Activated T-cell treated with anti-CD3 and anti-CD28 coated beads for 24 hours (primary cell): ENCODE measurements around the gene SPATA3.

ENCODE experiments used
- DNase-seq: peaks from one replicate; pipeline ENCODE4 v3.0.0-alpha.2; 2020; ENCODE audit warnings: low read depth

The SPATA3 gene

GRCh38 chr2:230968921-230969658 lies 26.8 kb upstream of the SPATA3 start:
- no peak for DNase-seq

GRCh38 chr2:230969659-230970015 lies 26.3 kb upstream of the SPATA3 start:
- DNase-seq, result no peak

- DNase-seq, result no peak
These were observed 23.9 kb upstream of the SPATA3 start for GRCh38 chr2:230972046-230972445.

GRCh38 chr2:230974096-230974913 lies 21.6 kb upstream of the SPATA3 start:
- peak; percentile 65 for DNase-seq

GRCh38 chr2:230975927-230976326 lies 20.0 kb upstream of the SPATA3 start:
- no peak for DNase-seq

- DNase-seq, result no peak
These were observed 19.2 kb upstream of the SPATA3 start for GRCh38 chr2:230976671-230977171.

- no peak for DNase-seq
These were observed 15.5 kb upstream of the SPATA3 start for GRCh38 chr2:230980468-230980867.

- DNase-seq, result no peak
These were observed 14.2 kb upstream of the SPATA3 start for GRCh38 chr2:230981704-230982103.

- no peak for DNase-seq
These were observed 13.8 kb upstream of the SPATA3 start for GRCh38 chr2:230982126-230982525.

GRCh38 chr2:230982528-230982927 lies 13.4 kb upstream of the SPATA3 start:
- DNase-seq, result no peak

- no peak for DNase-seq
These were observed 12.4 kb upstream of the SPATA3 start for GRCh38 chr2:230983566-230983965.

- DNase-seq, result peak; percentile 52
These were observed 11.3 kb upstream of the SPATA3 start for GRCh38 chr2:230984393-230985220.

- no peak for DNase-seq
These were observed 10.2 kb upstream of the SPATA3 start for GRCh38 chr2:230985519-230986231.

- no peak for DNase-seq
These were observed 9.3 kb upstream of the SPATA3 start for GRCh38 chr2:230986520-230987136.

GRCh38 chr2:230987137-230988020 lies 8.5 kb upstream of the SPATA3 start:
- peak; percentile 73 for DNase-seq

GRCh38 chr2:230989731-230990130 lies 6.2 kb upstream of the SPATA3 start:
- DNase-seq, result no peak

GRCh38 chr2:230990131-230990898 lies 5.6 kb upstream of the SPATA3 start:
- no peak for DNase-seq

GRCh38 chr2:230990899-230991150 lies 5.1 kb upstream of the SPATA3 start:
- DNase-seq, result no peak

GRCh38 chr2:230991598-230991997 lies 4.3 kb upstream of the SPATA3 start:
- DNase-seq, result no peak

GRCh38 chr2:230996661-230997060 lies 740 bp downstream of the SPATA3 start:
- DNase-seq, result no peak
